Measurements from ENCODE around the gene KCNK5. TPM values are rescaled to one million over a fixed set of nuclear protein-coding genes. Genes with fewer than 3 reads are reported as not detected.

KCNK5 gene
- total and polyA plus RNA-seq, 5 donors from 2014 or later: 0.13 to 0.86 (median 0.53) TPM; not detected in 1

GRCh38 chr6:39256294-39256940, 27.1 kb upstream of the KCNK5 start:
- H3K36me3 Mint-ChIP-seq: no peaks in the 10 kb centered on the region
- H3K9me3 Mint-ChIP-seq: no peaks in the 10 kb centered on the region
- H3K4me3 ChIP-seq (ENCODE audit: low read depth, low read length): no peak overlapping the region
- H3K36me3 ChIP-seq (ENCODE audit: control insufficient read depth, insufficient read depth, low read length): no peaks in the 10 kb centered on the region
- no peak overlapping the region for H3K4me3 Mint-ChIP-seq
- H3K4me1 ChIP-seq (ENCODE audit: control insufficient read depth, insufficient read depth, low read length, poor library complexity, severe bottlenecking): no peaks in the 10 kb centered on the region
- H3K27ac ChIP-seq (ENCODE audit: insufficient read depth, low read length, poor library complexity, severe bottlenecking): no peak overlapping the region
- no peak for ATAC-seq (ENCODE audit: low read depth in 2 of 2)
- peak overlapping the region in 1 of 3 donors; percentile 39 for H3K27ac Mint-ChIP-seq
- no peaks in the 10 kb centered on the region for H3K9me3 ChIP-seq (ENCODE audit: control insufficient read depth in 2 of 2, low read length in 2 of 2)
- DNase-seq: no peak
- no peaks in the 10 kb centered on the region for H3K4me1 Mint-ChIP-seq
- peaks cover 5% of the 10 kb centered on the region for H3K27me3 ChIP-seq (ENCODE audit: control insufficient read depth, insufficient read depth, low read length)
- peaks cover 9% of the 10 kb centered on the region for H3K27me3 Mint-ChIP-seq

GRCh38 chr6:39254999-39255535, 25.8 kb upstream of the KCNK5 start:
- no peaks in the 10 kb centered on the region for H3K4me1 Mint-ChIP-seq
- no peaks in the 10 kb centered on the region for H3K9me3 Mint-ChIP-seq
- DNase-seq: no peak
- no peaks in the 10 kb centered on the region for H3K4me1 ChIP-seq (ENCODE audit: control insufficient read depth, insufficient read depth, low read length, poor library complexity, severe bottlenecking)
- no peak overlapping the region for H3K27ac ChIP-seq (ENCODE audit: insufficient read depth, low read length, poor library complexity, severe bottlenecking)
- H3K27me3 ChIP-seq (ENCODE audit: control insufficient read depth, insufficient read depth, low read length): peaks cover 3% of the 10 kb centered on the region
- H3K27ac Mint-ChIP-seq: no peak overlapping the region
- H3K4me3 ChIP-seq (ENCODE audit: low read depth, low read length): no peak overlapping the region
- H3K9me3 ChIP-seq (ENCODE audit: control insufficient read depth in 2 of 2, low read length in 2 of 2): no peaks in the 10 kb centered on the region
- H3K36me3 ChIP-seq (ENCODE audit: control insufficient read depth, insufficient read depth, low read length): no peaks in the 10 kb centered on the region
- H3K36me3 Mint-ChIP-seq: no peaks in the 10 kb centered on the region
- no peak overlapping the region for H3K4me3 Mint-ChIP-seq
- no peak for ATAC-seq (ENCODE audit: low read depth in 2 of 2)
- H3K27me3 Mint-ChIP-seq: peaks cover 12% of the 10 kb centered on the region

GRCh38 chr6:39251406-39251805, 22.1 kb upstream of the KCNK5 start:
- Mint-ChIP-seq H3K27me3 (peaks cover 13% of the 10 kb centered on the region), H3K36me3 (no peaks in the 10 kb centered on the region), H3K9me3 (peaks cover 0 to 3% (median 0%) of the 10 kb centered on the region in 7 donors), H3K4me1 (peaks cover 0 to 5% (median 1%) of the 10 kb centered on the region in 4 donors), H3K4me3 (no peak overlapping the region), H3K27ac (no peak overlapping the region)
- H3K9me3 ChIP-seq (ENCODE audit: control insufficient read depth in 2 of 2, low read length in 2 of 2): no peaks in the 10 kb centered on the region
- H3K27ac ChIP-seq (ENCODE audit: insufficient read depth, low read length, poor library complexity, severe bottlenecking): no peak overlapping the region
- H3K4me1 ChIP-seq (ENCODE audit: control insufficient read depth, insufficient read depth, low read length, poor library complexity, severe bottlenecking): no peaks in the 10 kb centered on the region
- peaks cover 3% of the 10 kb centered on the region for H3K27me3 ChIP-seq (ENCODE audit: control insufficient read depth, insufficient read depth, low read length)
- ATAC-seq (ENCODE audit: low read depth in 2 of 2) (no peak), DNase-seq (no peak)
- H3K36me3 ChIP-seq (ENCODE audit: control insufficient read depth, insufficient read depth, low read length): no peaks in the 10 kb centered on the region
- H3K4me3 ChIP-seq (ENCODE audit: low read depth, low read length): no peak overlapping the region

GRCh38 chr6:39250507-39250906, 21.2 kb upstream of the KCNK5 start:
- Histone ChIP-seq H3K27ac (ENCODE audit: insufficient read depth, low read length, poor library complexity, severe bottlenecking) (no peak overlapping the region), H3K36me3 (ENCODE audit: control insufficient read depth, insufficient read depth, low read length) (no peaks in the 10 kb centered on the region), H3K27me3 (ENCODE audit: control insufficient read depth, insufficient read depth, low read length) (peaks cover 3% of the 10 kb centered on the region), H3K9me3 (ENCODE audit: control insufficient read depth in 2 of 2, low read length in 2 of 2) (no peaks in the 10 kb centered on the region), H3K4me1 (ENCODE audit: control insufficient read depth, insufficient read depth, low read length, poor library complexity, severe bottlenecking) (no peaks in the 10 kb centered on the region), H3K4me3 (ENCODE audit: low read depth, low read length) (no peak overlapping the region)
- peaks cover 13% of the 10 kb centered on the region for H3K27me3 Mint-ChIP-seq
- H3K4me3 Mint-ChIP-seq: no peak overlapping the region
- H3K27ac Mint-ChIP-seq: no peak overlapping the region
- DNase-seq (no peak), ATAC-seq (ENCODE audit: low read depth in 2 of 2) (no peak)
- no peaks in the 10 kb centered on the region for H3K36me3 Mint-ChIP-seq
- peaks cover 0 to 3% (median 0%) of the 10 kb centered on the region in 7 donors for H3K9me3 Mint-ChIP-seq
- H3K4me1 Mint-ChIP-seq: peaks cover 0 to 5% (median 1%) of the 10 kb centered on the region in 4 donors

GRCh38 chr6:39249278-39249677, 20.0 kb upstream of the KCNK5 start:
- H3K27me3 Mint-ChIP-seq: peaks cover 13% of the 10 kb centered on the region
- ATAC-seq (ENCODE audit: low read depth in 2 of 2): no peak
- peaks cover 0 to 3% (median 0%) of the 10 kb centered on the region in 7 donors for H3K9me3 Mint-ChIP-seq
- no peak overlapping the region for H3K4me3 ChIP-seq (ENCODE audit: low read depth, low read length)
- DNase-seq: no peak
- H3K4me3 Mint-ChIP-seq: no peak overlapping the region
- H3K36me3 Mint-ChIP-seq: no peaks in the 10 kb centered on the region
- no peaks in the 10 kb centered on the region for H3K9me3 ChIP-seq (ENCODE audit: control insufficient read depth in 2 of 2, low read length in 2 of 2)
- no peak overlapping the region for H3K27ac Mint-ChIP-seq
- no peak overlapping the region for H3K27ac ChIP-seq (ENCODE audit: insufficient read depth, low read length, poor library complexity, severe bottlenecking)
- no peaks in the 10 kb centered on the region for H3K4me1 ChIP-seq (ENCODE audit: control insufficient read depth, insufficient read depth, low read length, poor library complexity, severe bottlenecking)
- peaks cover 0 to 5% (median 1%) of the 10 kb centered on the region in 4 donors for H3K4me1 Mint-ChIP-seq
- H3K27me3 ChIP-seq (ENCODE audit: control insufficient read depth, insufficient read depth, low read length): no peaks in the 10 kb centered on the region
- H3K36me3 ChIP-seq (ENCODE audit: control insufficient read depth, insufficient read depth, low read length): no peaks in the 10 kb centered on the region

- ATAC-seq (ENCODE audit: low read depth in 2 of 2): no peak
- Mint-ChIP-seq H3K4me1 (peaks cover 0 to 5% (median 1%) of the 10 kb centered on the region in 4 donors), H3K9me3 (peaks cover 0 to 3% (median 0%) of the 10 kb centered on the region in 7 donors), H3K36me3 (no peaks in the 10 kb centered on the region), H3K4me3 (no peak overlapping the region), H3K27ac (no peak overlapping the region), H3K27me3 (peaks cover 5% of the 10 kb centered on the region)
- Histone ChIP-seq H3K27me3 (ENCODE audit: control insufficient read depth, insufficient read depth, low read length) (no peaks in the 10 kb centered on the region), H3K27ac (ENCODE audit: insufficient read depth, low read length, poor library complexity, severe bottlenecking) (no peak overlapping the region), H3K9me3 (ENCODE audit: control insufficient read depth in 2 of 2, low read length in 2 of 2) (no peaks in the 10 kb centered on the region), H3K4me1 (ENCODE audit: control insufficient read depth, insufficient read depth, low read length, poor library complexity, severe bottlenecking) (no peaks in the 10 kb centered on the region), H3K36me3 (ENCODE audit: control insufficient read depth, insufficient read depth, low read length) (no peaks in the 10 kb centered on the region), H3K4me3 (ENCODE audit: low read depth, low read length) (no peak overlapping the region)
- no peak for DNase-seq
Measured at GRCh38 chr6:39247667-39248194, 18.5 kb upstream of the KCNK5 start.

GRCh38 chr6:39243809-39244208, 14.5 kb upstream of the KCNK5 start:
- Histone ChIP-seq H3K4me3 (ENCODE audit: low read depth, low read length) (no peak overlapping the region), H3K4me1 (ENCODE audit: control insufficient read depth, insufficient read depth, low read length, poor library complexity, severe bottlenecking) (no peaks in the 10 kb centered on the region), H3K36me3 (ENCODE audit: control insufficient read depth, insufficient read depth, low read length) (no peaks in the 10 kb centered on the region), H3K9me3 (ENCODE audit: control insufficient read depth in 2 of 2, low read length in 2 of 2) (no peaks in the 10 kb centered on the region), H3K27ac (ENCODE audit: insufficient read depth, low read length, poor library complexity, severe bottlenecking) (no peak overlapping the region), H3K27me3 (ENCODE audit: control insufficient read depth, insufficient read depth, low read length) (no peaks in the 10 kb centered on the region)
- H3K27ac Mint-ChIP-seq: no peak overlapping the region
- no peaks in the 10 kb centered on the region for H3K36me3 Mint-ChIP-seq
- no peak for ATAC-seq (ENCODE audit: low read depth in 2 of 2)
- H3K4me3 Mint-ChIP-seq: no peak overlapping the region
- no peak for DNase-seq
- H3K9me3 Mint-ChIP-seq: peaks cover 0 to 5% (median 0%) of the 10 kb centered on the region in 7 donors
- peaks cover 0 to 5% (median 1%) of the 10 kb centered on the region in 4 donors for H3K4me1 Mint-ChIP-seq
- H3K27me3 Mint-ChIP-seq: no peaks in the 10 kb centered on the region

All from CD4-positive, CD25-positive, alpha-beta regulatory T cell (primary cell).